Nucleus accumbens (tissue), 56 donors: ENCODE results near the gene C22orf42.
A peak's percentile ranks its signal among the peaks of the same experiment; 100 is the strongest.
"Not testable (repeated sequence)": the region's sequence is repeated elsewhere in the genome, so short reads cannot be mapped to it uniquely, and the experiment has no call there.

Experiments used
- DNase-seq, 56 donors: peaks; one replicate each; lab custom pipeline; 2025; lab: John Stamatoyannopoulos, UW

The C22orf42 gene

GRCh38 chr22:32158712-32159533 is at the start of gene C22orf42:
TSS of gene C22orf42 (minus strand) at chr22:32159303. CDS start at chr22:32159215, 88 bp downstream.
- no peak for DNase-seq

- no peak for DNase-seq
Measured at GRCh38 chr22:32208681-32209080, 49.6 kb upstream of the C22orf42 start.

- DNase-seq: no peak
Measured at GRCh38 chr22:32207971-32208480, 48.9 kb upstream of the C22orf42 start.

GRCh38 chr22:32206774-32207758 is 48.0 kb upstream of the C22orf42 start:
- DNase-seq: no peak

GRCh38 chr22:32205974-32206773 is 47.1 kb upstream of the C22orf42 start:
- DNase-seq: no peak

GRCh38 chr22:32204856-32205722 is 46.0 kb upstream of the C22orf42 start, which contains the start of gene RFPL2:
TSS of gene RFPL2 (minus strand) at chr22:32205073. CDS start at chr22:32202451, 2,622 bp downstream.
- peak in 24 of 56 donors; percentile 7 to 73 (median 34) for DNase-seq

- DNase-seq: peak in 12 of 56 donors; percentile 7 to 73 (median 30)
Measured at GRCh38 chr22:32204040-32204855, 45.1 kb upstream of the C22orf42 start.

GRCh38 chr22:32203181-32204039 is 44.3 kb upstream of the C22orf42 start:
- DNase-seq: no peak

- peak in 1 of 56 donors; percentile 19 for DNase-seq
Measured at GRCh38 chr22:32202539-32203180, 43.6 kb upstream of the C22orf42 start.

GRCh38 chr22:32202161-32202538 is 43.0 kb upstream of the C22orf42 start:
- DNase-seq: no peak

- DNase-seq: no peak
Measured at GRCh38 chr22:32200752-32201151, 41.6 kb upstream of the C22orf42 start.

GRCh38 chr22:32199961-32200360 is 40.9 kb upstream of the C22orf42 start:
- DNase-seq: no peak

- DNase-seq: no peak
Measured at GRCh38 chr22:32199341-32199740, 40.2 kb upstream of the C22orf42 start.

GRCh38 chr22:32197553-32198226 is 38.6 kb upstream of the C22orf42 start:
- DNase-seq: not testable (repeated sequence)

- DNase-seq: not testable (repeated sequence)
Measured at GRCh38 chr22:32195900-32196299, 36.8 kb upstream of the C22orf42 start.

GRCh38 chr22:32193346-32193745 is 34.2 kb upstream of the C22orf42 start:
- not testable (repeated sequence) for DNase-seq
